GM18519 (cell line): Measurements from ENCODE around the gene CENPP.

ENCODE experiments used
- ATAC-seq: cut with Tn5 transposase; IDR thresholded peaks from one replicate; pipeline ENCODE4 v1.9.1; 2021; ENCODE audit warnings: mild to moderate bottlenecking, moderate library complexity; ENCODE audit not compliant: unreplicated experiment, low FRiP score

Gene CENPP

DNA sequence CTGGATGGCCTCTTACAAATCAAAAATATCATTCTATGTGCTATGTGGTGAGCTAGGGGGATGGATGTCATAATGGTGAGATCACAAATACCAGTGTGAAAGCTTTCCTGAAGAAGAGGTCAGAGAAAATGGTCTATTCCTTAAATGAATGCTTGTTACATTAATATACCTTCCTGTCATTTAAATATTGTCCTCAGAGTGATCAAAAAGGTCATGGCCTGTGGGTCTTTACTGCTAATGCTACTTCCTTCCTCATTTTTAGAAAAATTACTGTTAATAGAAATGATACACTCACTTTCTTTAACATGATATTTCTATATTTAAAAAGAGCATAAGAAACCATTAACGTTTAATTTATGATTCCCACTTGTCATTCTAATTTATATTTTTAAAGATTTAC, 88.8 kb downstream of the CENPP start:
- no peak for ATAC-seq

DNA sequence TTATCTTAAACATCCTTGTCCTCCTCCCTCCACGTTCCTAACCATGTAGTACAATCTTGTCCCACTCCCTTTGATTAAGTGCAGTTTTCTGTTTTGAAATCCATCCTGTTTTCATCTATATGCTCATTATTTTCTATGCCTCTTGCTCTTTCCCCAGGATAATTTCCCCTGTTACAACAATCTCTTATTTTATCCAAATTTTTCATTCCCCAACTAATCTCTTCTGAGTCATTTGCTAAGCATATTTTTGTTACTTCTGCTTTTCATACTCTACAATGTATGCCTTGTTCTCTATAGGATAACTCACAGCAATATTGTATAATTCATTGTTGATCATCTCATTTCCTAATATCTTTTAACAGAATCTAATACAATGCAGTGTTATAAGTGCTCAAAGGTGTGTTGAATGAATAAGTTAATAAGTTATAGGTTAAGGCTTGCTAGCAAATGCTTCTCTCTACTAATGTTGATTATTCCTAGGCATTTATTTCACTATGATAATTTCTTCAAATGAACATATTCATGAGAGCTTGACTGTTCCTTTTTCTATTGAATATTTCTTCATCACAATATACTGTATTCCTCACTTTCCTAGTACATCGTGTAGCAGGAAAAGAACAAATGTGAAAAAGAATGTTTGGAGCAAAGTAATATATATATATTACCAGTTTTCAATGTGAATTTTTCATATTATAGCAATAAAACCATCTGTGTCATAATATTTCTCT, 97.0 kb downstream of the CENPP start:
- ATAC-seq = no peak

DNA sequence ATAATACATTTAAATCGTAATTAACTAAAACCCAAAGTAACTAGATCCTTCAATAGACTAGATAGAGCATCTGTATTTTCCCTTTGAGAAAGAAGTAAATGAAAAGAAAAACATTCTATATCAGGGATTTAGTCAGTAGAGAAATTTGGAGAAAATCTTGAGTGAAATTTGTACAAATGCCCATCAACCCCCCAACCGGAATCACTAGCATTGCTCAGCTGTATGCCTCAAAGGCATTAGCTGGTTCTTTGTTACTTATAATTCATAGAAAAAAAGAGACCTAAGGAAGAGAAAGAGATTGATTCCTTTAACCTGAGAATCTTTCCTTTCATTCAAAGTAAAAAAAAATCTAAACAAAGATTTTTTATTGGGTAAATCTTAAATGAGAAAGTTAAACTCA, 97.9 kb downstream of the CENPP start:
- no peak for ATAC-seq

DNA sequence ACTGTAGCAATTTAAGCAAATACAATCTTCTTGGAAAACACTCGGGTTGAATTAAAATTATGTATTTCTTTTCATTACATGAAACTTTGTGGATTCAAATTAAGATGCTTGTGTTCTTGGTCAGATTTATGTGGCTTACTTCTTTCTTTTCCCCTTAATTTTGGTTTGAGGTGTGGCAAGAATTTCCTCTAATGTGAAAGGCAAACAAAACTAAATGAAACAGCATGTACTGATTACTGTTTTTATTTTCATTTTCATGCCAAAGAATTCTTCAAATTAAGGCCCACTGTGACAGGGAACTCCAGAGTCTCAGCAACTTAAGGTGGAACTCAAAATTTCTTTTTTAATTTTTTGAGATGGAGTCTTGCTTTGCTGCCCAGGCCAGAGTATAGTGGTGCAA, 98.6 kb downstream of the CENPP start, which contains the start of gene OMD:
OMD (minus strand) TSS at position 132 of the 400 bp plus-strand sequence. CDS start 6,913 bp downstream, outside the sequence.
- ATAC-seq = no peak

DNA sequence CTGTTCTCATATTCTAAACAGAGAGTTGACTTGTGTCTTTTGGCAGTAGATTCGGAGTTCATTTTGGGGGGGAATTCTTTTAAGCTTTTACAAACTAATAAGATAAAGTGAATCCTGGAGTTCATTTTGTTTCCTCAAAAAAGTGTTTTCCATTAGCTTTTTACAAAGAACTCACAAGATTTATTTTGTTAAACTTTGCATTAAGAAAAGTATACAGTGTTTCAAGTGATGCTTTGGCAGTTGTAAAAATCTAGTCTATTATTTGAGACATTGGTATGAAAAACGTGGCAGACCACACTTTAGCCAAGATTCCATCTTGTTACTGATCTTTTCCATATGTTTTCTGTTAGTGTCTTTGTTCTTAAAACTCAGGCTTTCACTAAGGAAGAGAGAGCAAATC, 99.7 kb downstream of the CENPP start:
- no peak for ATAC-seq

DNA sequence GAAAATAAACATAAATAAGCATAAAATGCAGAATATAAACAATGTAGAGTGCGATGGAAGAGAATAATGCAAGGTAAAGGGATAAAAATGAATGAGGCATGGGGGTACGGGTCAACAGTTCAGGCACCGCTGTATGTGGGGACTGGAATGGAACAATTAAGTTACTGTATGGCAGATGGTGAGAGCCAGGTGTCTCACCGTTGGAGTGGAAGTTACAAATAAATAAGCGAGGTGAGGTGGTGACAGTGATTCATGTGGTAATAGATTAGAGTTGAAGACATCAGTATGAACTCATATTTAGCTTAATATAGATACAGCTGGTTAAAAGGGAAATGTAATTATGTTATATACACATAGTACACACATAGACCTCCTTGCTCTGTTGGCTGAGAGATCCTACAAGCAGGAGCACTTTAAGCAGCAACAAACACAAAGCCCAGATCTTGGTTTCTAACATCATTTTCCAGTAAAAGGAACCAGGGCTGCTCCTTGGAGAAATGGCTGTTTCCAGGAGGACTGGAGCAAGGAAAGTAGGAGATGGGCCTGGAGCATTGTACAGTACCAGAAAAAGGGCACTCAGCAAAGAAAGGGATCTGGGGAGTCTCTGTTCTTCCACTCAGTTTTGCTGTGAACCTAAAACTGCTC, 100.9 kb downstream of the CENPP start:
- no peak for ATAC-seq

DNA sequence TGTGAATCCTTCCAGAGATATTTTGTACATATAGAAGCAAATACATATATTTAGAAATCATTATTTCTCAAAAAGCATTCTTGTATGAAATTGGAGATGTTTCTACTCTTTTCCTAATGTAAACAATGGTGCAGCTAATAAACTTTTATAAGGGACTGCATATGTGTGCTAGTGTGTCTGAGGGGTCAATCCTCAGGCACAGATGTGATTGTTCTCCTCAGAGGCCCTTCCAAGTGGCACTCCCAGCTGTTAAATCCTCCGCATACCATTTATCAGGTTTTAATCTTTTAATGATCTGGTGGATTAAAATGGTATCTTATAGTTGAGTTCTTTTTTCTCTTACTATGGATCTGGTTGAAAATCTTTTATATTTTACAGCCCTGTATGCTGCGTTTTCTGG, 104.1 kb downstream of the CENPP start:
- no peak for ATAC-seq

DNA sequence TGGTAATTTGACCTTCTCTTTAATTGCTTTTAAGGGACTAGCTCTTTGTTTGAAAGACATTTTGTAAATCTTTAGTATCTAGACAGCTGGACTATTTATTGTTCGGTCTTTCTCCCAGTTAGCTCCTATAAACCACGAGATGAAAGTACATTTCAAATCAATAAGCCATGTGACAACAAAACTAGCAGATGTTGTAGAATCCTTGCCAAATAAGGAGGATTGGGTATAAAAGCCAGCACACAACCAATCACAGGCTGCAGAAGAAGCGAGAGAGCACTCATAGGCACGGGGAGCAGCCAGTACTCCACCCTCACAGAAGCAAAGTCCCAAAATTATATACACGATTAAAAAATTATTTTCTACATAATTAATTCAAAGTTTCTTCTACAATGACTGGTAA, 106.6 kb downstream of the CENPP start:
- no peak for ATAC-seq

DNA sequence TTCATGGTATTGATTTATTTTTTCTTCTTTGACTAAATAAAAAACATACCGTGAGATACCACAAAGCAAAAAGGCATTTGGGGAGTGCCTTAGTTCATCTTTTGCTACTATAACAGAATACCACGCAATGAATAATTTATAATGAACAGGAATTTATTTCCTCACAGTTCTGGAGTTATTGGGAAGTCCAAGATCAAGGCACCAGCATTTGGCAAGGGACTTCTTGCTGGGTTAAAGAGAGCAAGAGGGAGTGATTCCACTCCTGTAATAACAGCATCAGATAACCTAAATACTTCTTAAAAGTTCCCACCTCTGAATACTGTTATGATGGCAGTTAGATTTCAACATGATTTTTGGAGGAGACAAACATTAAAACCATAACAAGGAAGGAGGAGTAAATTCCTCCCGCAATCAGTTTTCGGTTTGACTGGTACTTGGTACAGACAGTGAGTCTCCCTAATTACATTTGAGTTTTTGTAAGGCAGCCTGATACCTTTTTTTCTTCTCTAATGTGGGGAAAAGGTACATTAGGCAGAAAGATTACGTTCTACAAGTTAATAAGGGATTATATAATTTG, 107.3 kb downstream of the CENPP start:
- no peak for ATAC-seq

DNA sequence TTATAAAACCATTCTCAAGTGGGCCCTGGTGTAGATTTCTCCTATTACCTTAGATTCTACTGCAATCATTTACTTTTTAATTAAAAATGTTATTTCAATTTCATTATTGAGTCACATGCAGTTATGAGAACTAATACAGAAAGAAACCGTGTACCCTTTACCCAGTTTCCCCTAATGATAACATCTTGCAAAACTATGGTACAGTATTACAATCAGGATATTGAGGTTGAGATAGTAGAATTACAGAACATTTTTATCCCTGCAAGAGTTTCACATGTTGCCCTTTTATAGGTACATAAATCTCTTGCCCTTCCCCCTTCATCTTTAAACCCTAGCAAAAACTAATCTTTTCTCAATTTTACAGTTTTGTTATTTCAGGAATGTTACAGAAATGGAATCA, 109.5 kb downstream of the CENPP start:
- no peak for ATAC-seq

DNA sequence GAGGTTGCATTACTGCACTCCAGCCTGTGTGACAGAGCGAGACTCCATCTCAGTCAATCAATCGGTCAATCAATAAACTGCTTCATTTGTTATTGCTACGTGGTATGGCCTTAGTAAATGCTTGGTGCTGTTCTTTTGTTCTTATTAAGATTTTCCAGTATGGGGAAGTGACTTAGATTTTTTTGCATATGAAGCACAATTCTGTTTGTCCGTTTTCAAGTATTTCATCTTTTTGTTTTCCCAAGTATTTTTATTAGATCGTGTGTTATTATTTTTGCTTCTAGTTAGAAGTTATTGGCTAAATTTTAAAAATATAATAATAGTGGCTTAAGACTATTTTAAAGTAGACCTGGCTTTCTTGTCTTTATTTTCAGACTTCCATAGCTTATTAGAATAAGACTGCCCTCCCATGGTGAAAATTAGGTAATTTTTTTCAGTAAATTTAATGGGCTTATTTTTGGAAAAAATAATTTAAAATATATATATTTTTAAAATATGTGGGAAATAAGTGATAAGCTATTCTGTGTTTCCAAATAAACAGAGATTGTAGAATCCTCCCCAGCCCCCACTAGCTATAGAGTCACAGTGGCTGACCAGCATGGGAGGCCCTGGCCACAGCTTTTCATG, 113.3 kb downstream of the CENPP start:
- ATAC-seq = no peak

DNA sequence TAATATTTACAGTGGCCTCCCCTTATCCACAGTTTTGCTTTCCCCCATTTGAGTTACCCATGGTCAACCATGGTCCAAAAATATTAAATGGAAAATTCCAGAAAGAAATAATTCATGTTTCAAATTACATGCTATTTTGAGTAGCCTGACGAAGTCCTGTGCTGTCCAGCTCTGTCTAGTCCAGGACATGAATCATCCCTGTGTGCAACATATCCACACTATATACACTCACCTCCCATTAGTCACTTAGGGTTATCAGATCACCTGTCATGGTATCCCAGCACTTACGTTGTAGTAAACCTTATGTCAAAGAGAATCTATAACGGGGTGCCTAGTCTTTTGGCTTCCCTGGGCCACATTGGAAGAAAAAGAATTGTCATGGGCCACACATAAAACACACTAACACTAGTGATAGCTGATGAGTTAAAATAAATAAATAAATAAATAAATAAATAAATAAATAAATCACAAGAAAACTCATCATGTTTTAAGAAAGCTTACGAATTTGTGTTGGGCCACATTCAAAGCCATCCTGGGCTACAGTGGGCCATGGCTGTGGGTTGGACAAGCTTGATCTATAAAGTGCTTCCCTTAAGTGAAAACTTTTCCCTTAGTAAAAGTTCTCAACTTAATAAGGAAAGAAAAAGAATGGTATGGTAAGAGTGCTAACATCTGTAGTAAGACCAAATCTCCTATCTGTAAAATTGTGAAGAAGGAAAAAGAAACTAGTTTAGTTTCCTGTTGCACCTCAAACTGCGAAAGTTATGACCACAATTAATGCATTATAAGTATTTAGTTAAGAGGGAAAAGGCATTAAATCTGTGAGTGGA, 114.4 kb downstream of the CENPP start:
- no peak for ATAC-seq

DNA sequence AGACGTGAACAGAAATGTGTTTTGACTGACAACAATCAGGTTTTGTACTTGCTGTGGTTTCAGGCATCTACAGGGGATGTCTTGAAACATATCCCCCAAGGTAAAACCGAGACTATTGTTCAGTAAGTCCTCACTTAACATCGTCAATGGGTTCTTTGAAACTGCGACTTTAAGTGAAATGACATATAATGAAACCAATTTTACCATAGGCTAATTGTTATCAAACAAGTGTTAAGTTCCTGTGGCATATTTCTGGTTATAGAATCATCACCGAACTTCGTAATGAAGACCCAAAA, 114.9 kb downstream of the CENPP start:
- ATAC-seq = no peak

DNA sequence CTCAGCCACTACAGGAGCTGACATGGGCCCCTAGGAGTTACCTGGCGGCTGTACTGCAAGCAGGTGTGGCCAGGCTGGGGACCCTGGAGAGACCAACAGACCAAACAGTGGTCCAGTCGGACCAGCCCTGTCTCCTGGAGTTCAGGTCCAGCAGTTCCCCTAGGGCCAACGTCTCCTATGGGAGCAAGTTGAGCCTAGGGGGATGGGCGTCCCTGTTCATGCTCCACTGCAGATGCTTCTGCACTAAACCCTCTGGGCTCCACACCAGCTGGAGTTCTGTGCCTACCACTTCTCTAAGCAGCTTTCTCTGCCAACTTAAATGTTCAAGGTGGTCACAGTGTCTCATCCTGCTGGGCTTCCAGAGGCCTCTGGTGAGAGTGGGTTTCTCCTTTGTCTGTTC, 119.1 kb downstream of the CENPP start:
- no peak for ATAC-seq

DNA sequence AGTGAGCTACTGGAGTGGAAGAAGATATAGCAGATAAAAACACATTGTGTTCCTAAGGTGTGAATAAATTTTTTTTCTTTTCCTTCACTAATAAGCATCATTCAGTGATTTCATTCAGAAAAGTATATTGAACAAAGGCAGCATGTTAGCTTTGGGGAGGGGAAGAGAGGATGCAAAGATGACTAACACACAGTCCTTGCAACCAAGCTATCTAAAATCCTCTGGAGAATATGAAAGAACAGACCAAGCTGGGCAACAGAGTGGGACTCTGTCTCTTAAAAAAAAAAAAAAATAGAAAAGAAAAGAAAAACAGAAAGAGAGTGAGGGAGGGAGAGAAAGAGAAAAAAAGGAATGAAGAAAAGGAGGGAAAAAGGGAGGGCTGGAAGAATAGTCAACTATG, 120.8 kb downstream of the CENPP start:
- no peak for ATAC-seq

DNA sequence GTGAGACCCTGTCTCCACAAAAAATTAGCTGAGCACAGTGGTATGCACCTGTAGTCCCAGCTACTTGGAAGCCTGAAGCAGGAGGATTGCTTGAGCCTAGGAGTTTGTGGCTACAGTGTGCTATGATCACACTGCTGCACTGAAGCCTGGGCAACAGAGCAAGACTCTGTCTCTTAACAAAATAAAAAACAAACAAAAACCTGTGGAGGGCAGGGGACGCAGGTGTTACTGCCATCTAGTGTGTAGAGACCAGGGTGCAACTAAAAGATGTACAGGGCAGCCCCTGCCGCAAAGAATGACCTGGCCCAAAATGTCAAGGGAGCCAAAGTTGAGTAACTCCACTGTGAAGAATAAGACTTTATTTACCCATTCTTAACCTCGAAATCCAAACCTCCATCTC, 129.5 kb downstream of the CENPP start:
- no peak for ATAC-seq

DNA sequence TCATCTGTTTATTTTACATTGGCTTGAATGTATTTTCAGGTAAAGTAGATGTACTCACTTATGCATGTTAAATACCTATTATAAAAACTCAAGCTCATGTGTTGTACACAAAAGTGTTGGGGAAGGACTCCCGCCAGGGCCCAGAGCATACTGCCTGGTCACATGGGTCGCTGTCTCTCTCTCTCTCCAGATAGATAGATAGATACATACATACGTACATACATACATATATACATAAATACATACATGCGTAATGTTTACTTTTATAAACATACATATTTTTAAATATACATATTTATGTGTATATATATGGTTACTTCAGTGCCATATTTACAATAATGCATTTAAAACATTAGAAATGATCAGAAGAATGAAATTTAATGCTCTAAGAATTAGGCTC, 131.8 kb downstream of the CENPP start:
- ATAC-seq = no peak

DNA sequence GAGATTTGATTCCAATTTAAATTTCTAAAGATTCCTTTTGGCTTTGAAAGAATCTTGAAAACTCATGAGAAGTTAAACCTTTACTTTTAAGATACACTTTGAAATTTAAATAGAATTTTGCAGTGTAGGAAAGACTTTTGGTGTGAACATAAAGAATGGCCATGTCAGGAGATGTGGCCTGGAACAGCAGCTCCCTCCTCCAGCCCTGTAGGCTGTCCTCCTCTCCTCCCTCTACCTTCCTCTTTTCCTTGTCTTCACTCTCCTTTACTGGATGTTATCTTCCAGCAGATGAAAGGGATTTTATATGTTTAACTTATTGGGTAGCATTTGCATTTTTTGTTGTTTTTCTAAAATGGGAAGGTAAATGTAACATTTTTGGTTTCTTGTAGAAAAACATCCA, 137.6 kb downstream of the CENPP start:
- ATAC-seq = no peak

DNA sequence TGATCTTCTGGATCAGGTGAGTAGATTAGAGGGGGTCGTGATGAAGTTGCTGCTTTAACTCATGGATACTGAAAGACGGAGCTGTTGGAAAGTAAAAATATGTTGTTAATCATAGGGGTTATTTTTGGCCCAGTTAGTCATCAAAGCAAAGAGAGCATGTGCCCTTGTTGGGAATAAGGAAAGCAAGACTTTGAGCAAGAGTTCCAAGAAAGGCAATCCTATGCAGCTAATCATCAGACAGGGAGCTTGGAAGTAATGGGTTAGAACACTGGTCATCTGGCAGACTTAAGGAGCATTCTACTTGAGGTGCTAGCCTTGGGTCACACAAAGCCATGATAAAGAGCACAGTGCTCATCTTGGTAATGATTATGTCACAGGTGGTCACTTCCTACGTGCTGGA, 138.2 kb downstream of the CENPP start:
- ATAC-seq = no peak

DNA sequence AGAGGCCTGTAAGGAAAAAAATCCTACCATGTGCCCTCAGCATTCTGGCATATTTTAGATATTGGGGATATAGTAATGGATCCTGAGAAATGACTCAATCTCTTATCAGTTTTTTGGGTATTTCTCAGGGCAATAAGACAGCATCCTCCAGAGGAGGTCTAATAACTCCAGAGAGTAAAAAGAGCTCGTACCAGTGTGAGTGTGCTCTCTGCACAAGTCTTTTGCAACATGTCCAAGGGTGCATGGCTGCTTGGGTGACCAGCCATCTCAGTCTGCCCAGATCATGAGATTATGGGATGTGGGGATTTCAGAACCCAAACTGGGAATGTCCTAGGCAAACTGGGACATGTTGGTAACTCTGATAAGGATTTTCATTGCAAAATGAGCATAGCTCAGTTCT, 141.3 kb downstream of the CENPP start:
- no peak for ATAC-seq

DNA sequence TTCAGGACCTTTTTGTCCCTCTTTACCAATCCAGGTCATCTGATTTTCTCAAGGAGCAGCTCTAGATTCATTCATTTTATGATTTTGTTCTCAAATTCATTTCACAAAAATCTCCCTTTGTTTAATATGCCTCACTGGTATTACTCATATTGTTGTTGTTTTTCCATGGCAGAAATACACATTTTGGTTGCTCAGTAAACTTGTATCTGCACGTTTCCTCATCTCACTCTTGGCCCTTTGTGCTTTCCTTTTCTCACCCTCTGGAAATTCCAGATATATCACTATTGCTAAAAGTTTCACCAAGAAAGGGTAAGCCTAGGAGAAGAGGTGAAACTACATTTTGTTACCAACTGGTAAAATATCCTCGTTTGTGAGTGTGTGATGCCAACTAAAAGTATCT, 141.8 kb downstream of the CENPP start:
- ATAC-seq = no peak
